Neutrophil (primary cell): ENCODE results near the gene CCDC3.

Experiments used
- H3K27ac ChIP-seq: fragments of 200-600 bp; sonication (generic); 2 replicates; pipeline ENCODE4 v1.5.1; 2016; ENCODE audit warnings: mild to moderate bottlenecking, moderate library complexity
- H3K27me3 ChIP-seq: fragments of 200-600 bp; sonication (generic); 2 replicates; pipeline ENCODE4 v1.6.0; 2016; ENCODE audit warnings: mild to moderate bottlenecking
- H3K36me3 ChIP-seq: fragments of 200-600 bp; sonication (generic); 2 replicates; pipeline ENCODE4 v1.5.1; 2017
- H3K4me1 ChIP-seq, 2 experiments: fragments of 200-600 bp in 1 of 2; sonication (generic) in 1 of 2; 1 replicate in 1 of 2; 2 replicates in 1 of 2; pipeline versions ENCODE4 v1.5.1 to v1.6.1; 2013 to 2016; ENCODE audit warnings: low read depth in 1 of 2, low read length in 1 of 2, mild to moderate bottlenecking in 1 of 2, moderate library complexity in 1 of 2; ENCODE audit not compliant: control insufficient read depth in 1 of 2, insufficient read depth in 1 of 2
- H3K4me3 ChIP-seq, 2 experiments: fragments of 200-600 bp in 1 of 2; sonication (generic) in 1 of 2; 1 replicate in 1 of 2; 2 replicates in 1 of 2; pipeline ENCODE4 v1.5.1; 2013 to 2016; ENCODE audit warnings: low read depth in 1 of 2, low read length in 1 of 2, mild to moderate bottlenecking in 1 of 2, moderate library complexity in 1 of 2
- H3K9me3 ChIP-seq: fragments of 200-600 bp; sonication (generic); 2 replicates; pipeline ENCODE4 v1.5.1; 2016
- CTCF ChIP-seq: fragments of 200-600 bp; sonication (generic); IDR thresholded peaks from 2 replicates; pipeline ENCODE4 v1.5.1; 2016; ENCODE audit warnings: antibody characterized with exemption

Gene CCDC3

GRCh38 chr10:12852687-12853086 lies 148.8 kb downstream of the CCDC3 start:
- H3K27ac ChIP-seq = no peak overlapping the region
- peaks cover 28% of the 10 kb centered on the region for H3K27me3 ChIP-seq
- H3K9me3 ChIP-seq = no peaks in the 10 kb centered on the region
- H3K4me1 ChIP-seq = no peaks in the 10 kb centered on the region
- no peak overlapping the region for H3K4me3 ChIP-seq
- H3K36me3 ChIP-seq = no peaks in the 10 kb centered on the region
- TF ChIP-seq CTCF = no peak

- Histone ChIP-seq H3K27me3 (peaks cover 44% of the 10 kb centered on the region), H3K27ac (no peak overlapping the region), H3K36me3 (no peaks in the 10 kb centered on the region), H3K4me1 (no peaks in the 10 kb centered on the region), H3K4me3 (no peak overlapping the region), H3K9me3 (no peaks in the 10 kb centered on the region)
- TF ChIP-seq CTCF = no peak
Observed at GRCh38 chr10:12849319-12850181, 152.0 kb downstream of the CCDC3 start.

GRCh38 chr10:12848439-12849173 lies 152.9 kb downstream of the CCDC3 start:
- peaks cover 44% of the 10 kb centered on the region for H3K27me3 ChIP-seq
- H3K9me3 ChIP-seq = no peaks in the 10 kb centered on the region
- no peaks in the 10 kb centered on the region for H3K4me1 ChIP-seq
- no peaks in the 10 kb centered on the region for H3K36me3 ChIP-seq
- TF ChIP-seq CTCF = no peak
- H3K27ac ChIP-seq = no peak overlapping the region
- no peak overlapping the region for H3K4me3 ChIP-seq

GRCh38 chr10:12847361-12847975 lies 154.0 kb downstream of the CCDC3 start:
- TF ChIP-seq CTCF = no peak
- peaks cover 44% of the 10 kb centered on the region for H3K27me3 ChIP-seq
- H3K36me3 ChIP-seq = no peaks in the 10 kb centered on the region
- H3K9me3 ChIP-seq = no peaks in the 10 kb centered on the region
- no peak overlapping the region for H3K27ac ChIP-seq
- no peak overlapping the region for H3K4me3 ChIP-seq
- no peaks in the 10 kb centered on the region for H3K4me1 ChIP-seq

- H3K36me3 ChIP-seq = no peaks in the 10 kb centered on the region
- no peak overlapping the region for H3K27ac ChIP-seq
- no peaks in the 10 kb centered on the region for H3K9me3 ChIP-seq
- no peaks in the 10 kb centered on the region for H3K4me1 ChIP-seq
- peaks cover 44% of the 10 kb centered on the region for H3K27me3 ChIP-seq
- H3K4me3 ChIP-seq = no peak overlapping the region
- no peak for TF ChIP-seq CTCF
Observed at GRCh38 chr10:12846718-12847117, 154.8 kb downstream of the CCDC3 start.
